Osteoblast (primary cell): ENCODE data around the gene TRABD. TPM values are rescaled to one million over a fixed set of nuclear protein-coding genes. Genes with fewer than 3 reads are reported as not detected.

ENCODE experiments used
- DNase-seq: peaks from one replicate; pipeline ENCODE4 v3.0.0; 2011; ENCODE audit warnings: low spot score, mixed read lengths; ENCODE audit not compliant: insufficient read length; ENCODE audit errors: missing footprints
- H2AFZ ChIP-seq: 2 replicates; pipeline ENCODE4 v1.6.0; 2011; ENCODE audit warnings: mild to moderate bottlenecking, low read length
- H3K27ac ChIP-seq: 2 replicates; pipeline ENCODE4 v1.5.1; 2011; ENCODE audit warnings: mild to moderate bottlenecking, low read depth, low read length, moderate library complexity
- H3K27me3 ChIP-seq: 2 replicates; pipeline ENCODE4 v1.6.0; 2012; ENCODE audit warnings: mild to moderate bottlenecking, control low read depth, inconsistent platforms, low read length, moderate library complexity; ENCODE audit not compliant: insufficient read depth
- H3K36me3 ChIP-seq: 2 replicates; pipeline ENCODE4 v1.5.1; 2011; ENCODE audit warnings: mild to moderate bottlenecking, low read length, control low read depth, moderate library complexity; ENCODE audit not compliant: insufficient read depth
- H3K4me1 ChIP-seq: 2 replicates; pipeline ENCODE4 v1.5.1; 2011; ENCODE audit warnings: mild to moderate bottlenecking, low read length, control low read depth, moderate library complexity; ENCODE audit not compliant: insufficient read depth
- H3K4me2 ChIP-seq: 2 replicates; pipeline ENCODE4 v1.6.0; 2011; ENCODE audit warnings: mild to moderate bottlenecking, low read length; ENCODE audit not compliant: insufficient read depth
- H3K4me3 ChIP-seq: fragments of 200-600 bp; sonication (generic); 3 replicates; pipeline ENCODE4 v1.5.1; 2012; ENCODE audit warnings: mild to moderate bottlenecking, low read length, inconsistent platforms; ENCODE audit not compliant: insufficient read depth
- H3K79me2 ChIP-seq: 2 replicates; pipeline ENCODE4 v1.6.0; 2012; ENCODE audit warnings: mild to moderate bottlenecking, low read length, control low read depth, inconsistent platforms; ENCODE audit not compliant: insufficient read depth
- H3K9me3 ChIP-seq: 2 replicates; pipeline ENCODE4 v1.5.1; 2011; ENCODE audit warnings: low read depth, low read length, control low read depth
- H4K20me1 ChIP-seq: 2 replicates; pipeline ENCODE4 v1.6.0; 2012; ENCODE audit warnings: mild to moderate bottlenecking, low read length, control low read depth; ENCODE audit not compliant: insufficient read depth
- total RNA-seq: library from RNA; depleted of rRNA; stranded (reverse); fragments of >200 nt; gene quantifications from 2 replicates; pipeline ENCODE4 v1.2.3, GENCODE V29; 2012
- TF ChIP-seq, protein P1 (sequence below): IDR thresholded peaks from 2 replicates; pipeline ENCODE4 v1.5.1; 2011; ENCODE audit warnings: mild to moderate bottlenecking, low read depth, low read length, moderate library complexity; ENCODE audit errors: extremely low read depth

Gene TRABD
- total RNA-seq, 1 donor: 13.8 TPM

DNA sequence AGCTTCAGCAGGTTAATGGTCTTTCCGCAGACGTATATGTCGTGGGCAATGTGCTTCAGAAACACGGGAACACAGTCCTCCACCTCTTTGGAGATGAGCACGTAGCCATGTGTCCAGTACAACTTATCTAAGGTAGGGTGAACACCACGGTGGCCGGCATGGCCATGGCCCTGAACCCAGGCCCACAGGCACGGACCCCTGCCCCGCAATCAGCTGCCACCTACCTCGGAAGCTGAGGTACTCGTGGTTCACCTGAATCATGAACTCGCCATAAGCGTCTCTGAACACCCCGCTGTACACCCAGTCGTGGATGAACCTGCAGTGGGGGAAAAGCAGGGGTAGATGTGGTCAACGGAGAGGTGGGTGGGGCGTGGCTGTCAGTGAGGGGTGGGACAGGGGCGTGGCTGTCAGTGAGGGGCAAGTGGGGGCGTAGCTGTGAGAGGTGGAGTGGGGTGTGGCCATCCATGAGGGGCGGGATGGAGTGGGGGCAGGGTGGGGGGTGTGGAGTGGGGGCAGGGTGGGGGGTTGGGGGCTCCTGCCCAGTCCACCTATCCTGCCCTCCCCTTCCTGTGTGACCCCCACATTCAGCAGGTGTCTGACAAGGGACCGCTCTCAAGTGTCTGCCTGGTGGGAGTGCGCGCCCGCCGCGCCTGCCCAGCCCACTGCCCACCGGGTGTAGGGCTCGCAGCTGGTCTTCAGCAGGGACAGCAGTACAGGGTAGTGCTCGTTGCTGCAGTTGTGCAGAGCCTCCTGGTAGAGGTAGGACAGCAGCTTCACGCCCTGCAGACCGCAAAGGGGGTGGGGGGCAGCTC lies 40.6 kb downstream of the TRABD start:
- H3K27me3 ChIP-seq: no peaks in the 10 kb centered on the region
- H3K27ac ChIP-seq: no peak overlapping the region
- DNase-seq: no peak
- H3K4me3 ChIP-seq: no peak overlapping the region
- H2AFZ ChIP-seq: no peak overlapping the region
- peaks cover 6% of the 10 kb centered on the region for H3K79me2 ChIP-seq
- TF ChIP-seq, protein P1, sequence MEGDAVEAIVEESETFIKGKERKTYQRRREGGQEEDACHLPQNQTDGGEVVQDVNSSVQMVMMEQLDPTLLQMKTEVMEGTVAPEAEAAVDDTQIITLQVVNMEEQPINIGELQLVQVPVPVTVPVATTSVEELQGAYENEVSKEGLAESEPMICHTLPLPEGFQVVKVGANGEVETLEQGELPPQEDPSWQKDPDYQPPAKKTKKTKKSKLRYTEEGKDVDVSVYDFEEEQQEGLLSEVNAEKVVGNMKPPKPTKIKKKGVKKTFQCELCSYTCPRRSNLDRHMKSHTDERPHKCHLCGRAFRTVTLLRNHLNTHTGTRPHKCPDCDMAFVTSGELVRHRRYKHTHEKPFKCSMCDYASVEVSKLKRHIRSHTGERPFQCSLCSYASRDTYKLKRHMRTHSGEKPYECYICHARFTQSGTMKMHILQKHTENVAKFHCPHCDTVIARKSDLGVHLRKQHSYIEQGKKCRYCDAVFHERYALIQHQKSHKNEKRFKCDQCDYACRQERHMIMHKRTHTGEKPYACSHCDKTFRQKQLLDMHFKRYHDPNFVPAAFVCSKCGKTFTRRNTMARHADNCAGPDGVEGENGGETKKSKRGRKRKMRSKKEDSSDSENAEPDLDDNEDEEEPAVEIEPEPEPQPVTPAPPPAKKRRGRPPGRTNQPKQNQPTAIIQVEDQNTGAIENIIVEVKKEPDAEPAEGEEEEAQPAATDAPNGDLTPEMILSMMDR: no peak
- H4K20me1 ChIP-seq: no peaks in the 10 kb centered on the region
- H3K4me2 ChIP-seq: no peak overlapping the region
- H3K9me3 ChIP-seq: no peaks in the 10 kb centered on the region
- no peaks in the 10 kb centered on the region for H3K4me1 ChIP-seq
- peaks cover 34% of the 10 kb centered on the region for H3K36me3 ChIP-seq

DNA sequence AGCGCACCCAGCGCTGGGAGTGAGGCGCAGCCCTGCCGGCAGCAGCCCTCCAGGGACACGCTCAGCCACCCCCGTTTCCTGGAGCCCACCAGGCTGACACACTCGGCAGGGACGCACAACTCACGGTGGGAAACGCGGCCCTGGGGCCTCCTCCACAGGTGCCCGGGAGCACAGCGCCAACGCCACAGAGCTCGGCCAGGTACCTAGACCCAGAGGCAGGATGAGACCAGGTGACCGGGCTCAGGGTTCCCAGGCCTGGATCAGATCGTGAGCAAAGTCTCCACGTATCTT lies 41.1 kb downstream of the TRABD start:
- Histone ChIP-seq H3K4me3 (no peak overlapping the region), H3K4me1 (no peaks in the 10 kb centered on the region), H4K20me1 (no peaks in the 10 kb centered on the region), H3K27me3 (no peaks in the 10 kb centered on the region), H3K4me2 (no peak overlapping the region), H3K27ac (no peak overlapping the region), H3K9me3 (no peaks in the 10 kb centered on the region), H3K79me2 (peaks cover 6% of the 10 kb centered on the region), H2AFZ (no peak overlapping the region), H3K36me3 (peaks cover 31% of the 10 kb centered on the region)
- no peak for DNase-seq
- TF ChIP-seq, protein P1: no peak

DNA sequence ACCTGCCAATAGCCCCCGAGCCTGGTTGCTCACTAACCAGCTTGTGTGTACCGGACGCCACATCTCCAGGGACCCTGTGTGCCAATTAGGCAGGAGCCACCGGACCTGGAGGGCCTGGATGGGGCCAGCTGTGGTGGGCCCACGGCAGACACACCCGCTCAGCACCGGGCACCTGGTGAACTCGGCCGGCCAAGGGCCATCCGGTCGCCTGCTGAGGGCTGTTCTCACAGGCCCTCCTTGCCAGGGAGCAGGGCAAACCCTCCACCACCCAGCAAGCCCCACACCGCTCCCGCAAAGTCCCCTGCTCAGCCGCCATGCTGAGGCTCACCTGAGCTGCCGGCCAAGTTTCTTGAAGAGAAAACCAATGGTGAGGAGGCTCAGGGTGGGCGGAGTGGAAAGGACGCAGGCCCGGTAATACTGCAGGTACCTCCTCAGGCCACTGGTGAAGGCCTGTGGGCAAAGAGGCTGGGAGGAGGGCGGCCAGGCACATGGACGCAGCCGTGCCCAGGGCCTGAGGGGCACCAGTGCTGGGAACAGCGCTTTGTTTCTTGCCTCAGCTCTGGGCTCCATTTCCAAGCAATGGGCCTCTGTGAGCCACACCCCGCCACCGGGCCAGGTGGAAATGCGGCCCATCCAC lies 42.0 kb downstream of the TRABD start:
- Histone ChIP-seq H3K9me3 (no peaks in the 10 kb centered on the region), H3K4me2 (no peak overlapping the region), H3K79me2 (peaks cover 6% of the 10 kb centered on the region), H3K36me3 (peaks cover 23% of the 10 kb centered on the region), H2AFZ (no peak overlapping the region), H3K27me3 (no peaks in the 10 kb centered on the region), H3K4me3 (no peak overlapping the region), H3K27ac (no peak overlapping the region), H4K20me1 (no peaks in the 10 kb centered on the region), H3K4me1 (no peaks in the 10 kb centered on the region)
- TF ChIP-seq, protein P1: no peak
- peak; percentile 42 for DNase-seq

GRCh38 chr22:50228366-50228765 lies 42.7 kb downstream of the TRABD start:
- DNase-seq: no peak
- Histone ChIP-seq H3K4me1 (no peaks in the 10 kb centered on the region), H3K4me3 (no peak overlapping the region), H3K27ac (no peak overlapping the region), H3K9me3 (no peaks in the 10 kb centered on the region), H3K79me2 (peaks cover 6% of the 10 kb centered on the region), H4K20me1 (no peaks in the 10 kb centered on the region), H3K36me3 (peaks cover 29% of the 10 kb centered on the region), H3K4me2 (no peak overlapping the region), H3K27me3 (no peaks in the 10 kb centered on the region), H2AFZ (no peak overlapping the region)
- TF ChIP-seq, protein P1: no peak
